Osteoblast (primary cell): ENCODE results near the gene TBCD. TPM values are rescaled to one million over a fixed set of nuclear protein-coding genes. Genes with fewer than 3 reads are reported as not detected.

Experiments
- DNase-seq: peaks from one replicate; pipeline ENCODE4 v3.0.0; 2011; ENCODE audit warnings: low spot score, mixed read lengths; ENCODE audit not compliant: insufficient read length; ENCODE audit errors: missing footprints
- H2AFZ ChIP-seq: 2 replicates; pipeline ENCODE4 v1.6.0; 2011; ENCODE audit warnings: mild to moderate bottlenecking, low read length
- H3K27ac ChIP-seq: 2 replicates; pipeline ENCODE4 v1.5.1; 2011; ENCODE audit warnings: mild to moderate bottlenecking, low read depth, low read length, moderate library complexity
- H3K27me3 ChIP-seq: 2 replicates; pipeline ENCODE4 v1.6.0; 2012; ENCODE audit warnings: mild to moderate bottlenecking, control low read depth, inconsistent platforms, low read length, moderate library complexity; ENCODE audit not compliant: insufficient read depth
- H3K36me3 ChIP-seq: 2 replicates; pipeline ENCODE4 v1.5.1; 2011; ENCODE audit warnings: mild to moderate bottlenecking, low read length, control low read depth, moderate library complexity; ENCODE audit not compliant: insufficient read depth
- H3K4me1 ChIP-seq: 2 replicates; pipeline ENCODE4 v1.5.1; 2011; ENCODE audit warnings: mild to moderate bottlenecking, low read length, control low read depth, moderate library complexity; ENCODE audit not compliant: insufficient read depth
- H3K4me2 ChIP-seq: 2 replicates; pipeline ENCODE4 v1.6.0; 2011; ENCODE audit warnings: mild to moderate bottlenecking, low read length; ENCODE audit not compliant: insufficient read depth
- H3K4me3 ChIP-seq: fragments of 200-600 bp; sonication (generic); 3 replicates; pipeline ENCODE4 v1.5.1; 2012; ENCODE audit warnings: mild to moderate bottlenecking, low read length, inconsistent platforms; ENCODE audit not compliant: insufficient read depth
- H3K79me2 ChIP-seq: 2 replicates; pipeline ENCODE4 v1.6.0; 2012; ENCODE audit warnings: mild to moderate bottlenecking, low read length, control low read depth, inconsistent platforms; ENCODE audit not compliant: insufficient read depth
- H3K9me3 ChIP-seq: 2 replicates; pipeline ENCODE4 v1.5.1; 2011; ENCODE audit warnings: low read depth, low read length, control low read depth
- H4K20me1 ChIP-seq: 2 replicates; pipeline ENCODE4 v1.6.0; 2012; ENCODE audit warnings: mild to moderate bottlenecking, low read length, control low read depth; ENCODE audit not compliant: insufficient read depth
- total RNA-seq: library from RNA; depleted of rRNA; stranded (reverse); fragments of >200 nt; gene quantifications from 2 replicates; pipeline ENCODE4 v1.2.3, GENCODE V29; 2012
- TF ChIP-seq, protein P1 (sequence below): IDR thresholded peaks from 2 replicates; pipeline ENCODE4 v1.5.1; 2011; ENCODE audit warnings: mild to moderate bottlenecking, low read depth, low read length, moderate library complexity; ENCODE audit errors: extremely low read depth

The TBCD gene
- total RNA-seq, 1 donor, result 29.0 TPM

DNA sequence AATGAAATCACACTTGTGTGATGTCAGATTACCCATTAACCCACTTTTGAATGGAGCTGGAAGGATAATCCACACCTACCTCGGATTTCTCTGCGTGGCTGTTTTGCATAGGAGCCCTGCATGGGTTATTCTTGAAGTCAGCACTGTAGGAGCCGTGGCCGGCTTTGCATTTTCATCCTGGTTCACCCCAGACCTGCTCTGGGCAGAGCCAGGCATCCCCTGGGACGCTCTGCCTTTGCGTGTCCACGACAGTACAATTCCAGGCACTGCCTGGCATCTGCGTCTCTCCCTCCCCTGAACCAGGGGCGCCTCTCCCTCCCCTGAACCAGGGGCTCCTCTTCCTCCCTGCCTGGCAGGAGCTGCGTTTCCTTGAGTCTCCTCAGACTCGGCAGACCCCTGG, 117.7 kb downstream of the TBCD start:
- Histone ChIP-seq H2AFZ (no peak overlapping the region), H3K27me3 (no peaks in the 10 kb centered on the region), H3K9me3 (no peaks in the 10 kb centered on the region), H3K4me3 (no peak overlapping the region), H3K4me1 (peaks cover 10% of the 10 kb centered on the region), H3K27ac (no peak overlapping the region), H3K36me3 (peaks cover 11% of the 10 kb centered on the region), H3K79me2 (peaks cover 27% of the 10 kb centered on the region), H3K4me2 (no peak overlapping the region), H4K20me1 (no peaks in the 10 kb centered on the region)
- DNase-seq, result no peak
- TF ChIP-seq, protein P1, sequence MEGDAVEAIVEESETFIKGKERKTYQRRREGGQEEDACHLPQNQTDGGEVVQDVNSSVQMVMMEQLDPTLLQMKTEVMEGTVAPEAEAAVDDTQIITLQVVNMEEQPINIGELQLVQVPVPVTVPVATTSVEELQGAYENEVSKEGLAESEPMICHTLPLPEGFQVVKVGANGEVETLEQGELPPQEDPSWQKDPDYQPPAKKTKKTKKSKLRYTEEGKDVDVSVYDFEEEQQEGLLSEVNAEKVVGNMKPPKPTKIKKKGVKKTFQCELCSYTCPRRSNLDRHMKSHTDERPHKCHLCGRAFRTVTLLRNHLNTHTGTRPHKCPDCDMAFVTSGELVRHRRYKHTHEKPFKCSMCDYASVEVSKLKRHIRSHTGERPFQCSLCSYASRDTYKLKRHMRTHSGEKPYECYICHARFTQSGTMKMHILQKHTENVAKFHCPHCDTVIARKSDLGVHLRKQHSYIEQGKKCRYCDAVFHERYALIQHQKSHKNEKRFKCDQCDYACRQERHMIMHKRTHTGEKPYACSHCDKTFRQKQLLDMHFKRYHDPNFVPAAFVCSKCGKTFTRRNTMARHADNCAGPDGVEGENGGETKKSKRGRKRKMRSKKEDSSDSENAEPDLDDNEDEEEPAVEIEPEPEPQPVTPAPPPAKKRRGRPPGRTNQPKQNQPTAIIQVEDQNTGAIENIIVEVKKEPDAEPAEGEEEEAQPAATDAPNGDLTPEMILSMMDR, result no peak

DNA sequence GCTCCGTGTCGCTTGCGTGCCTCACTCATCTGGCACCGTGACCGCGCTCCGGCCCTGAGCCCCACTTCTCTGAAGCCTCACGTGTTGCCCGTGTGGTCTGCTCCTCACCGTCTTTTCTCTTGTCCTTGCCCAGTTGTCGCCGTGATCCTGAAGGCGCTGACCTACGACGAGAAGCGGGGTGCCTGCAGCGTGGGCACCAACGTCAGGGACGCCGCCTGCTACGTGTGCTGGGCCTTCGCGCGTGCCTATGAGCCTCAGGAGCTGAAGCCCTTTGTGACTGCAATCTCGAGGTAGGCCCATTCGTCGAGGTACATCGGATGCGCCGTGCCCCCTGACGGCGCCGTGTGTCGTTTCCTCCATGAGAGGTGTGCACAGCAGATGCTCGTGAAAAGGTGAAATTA, 118.2 kb downstream of the TBCD start:
- DNase-seq, result no peak
- TF ChIP-seq, protein P1, result no peak
- H2AFZ ChIP-seq, result no peak overlapping the region
- no peaks in the 10 kb centered on the region for H3K9me3 ChIP-seq
- H3K79me2 ChIP-seq, result peaks cover 26% of the 10 kb centered on the region
- H3K27me3 ChIP-seq, result no peaks in the 10 kb centered on the region
- H4K20me1 ChIP-seq, result no peaks in the 10 kb centered on the region
- no peak overlapping the region for H3K4me2 ChIP-seq
- no peak overlapping the region for H3K4me3 ChIP-seq
- peaks cover 11% of the 10 kb centered on the region for H3K36me3 ChIP-seq
- peaks cover 9% of the 10 kb centered on the region for H3K4me1 ChIP-seq
- H3K27ac ChIP-seq, result no peak overlapping the region

DNA sequence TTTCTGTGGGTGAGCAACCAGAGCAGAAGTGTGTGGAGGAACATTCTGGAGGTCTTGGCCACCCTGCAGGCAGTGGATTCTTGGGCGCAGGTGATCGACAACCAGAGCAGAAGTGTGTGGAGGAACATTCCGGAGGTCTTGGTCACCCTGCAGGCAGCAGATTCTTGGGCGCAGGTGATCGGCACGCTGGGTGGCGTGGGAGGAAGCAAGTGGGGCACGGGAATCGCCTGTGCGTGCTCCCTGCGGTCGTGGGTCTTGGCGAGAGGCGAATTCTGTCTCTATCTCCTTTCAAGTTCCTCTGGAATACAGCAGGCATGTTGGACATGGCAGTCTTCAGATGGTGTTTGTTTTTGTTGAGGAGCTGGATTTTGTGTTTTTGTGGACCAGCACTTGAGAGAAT, 118.7 kb downstream of the TBCD start:
- TF ChIP-seq, protein P1, result no peak
- no peaks in the 10 kb centered on the region for H4K20me1 ChIP-seq
- no peak for DNase-seq
- H3K4me3 ChIP-seq, result no peak overlapping the region
- no peak overlapping the region for H2AFZ ChIP-seq
- H3K4me1 ChIP-seq, result peaks cover 9% of the 10 kb centered on the region
- H3K36me3 ChIP-seq, result peaks cover 11% of the 10 kb centered on the region
- H3K79me2 ChIP-seq, result peaks cover 21% of the 10 kb centered on the region
- no peaks in the 10 kb centered on the region for H3K9me3 ChIP-seq
- no peak overlapping the region for H3K4me2 ChIP-seq
- no peaks in the 10 kb centered on the region for H3K27me3 ChIP-seq
- no peak overlapping the region for H3K27ac ChIP-seq

DNA sequence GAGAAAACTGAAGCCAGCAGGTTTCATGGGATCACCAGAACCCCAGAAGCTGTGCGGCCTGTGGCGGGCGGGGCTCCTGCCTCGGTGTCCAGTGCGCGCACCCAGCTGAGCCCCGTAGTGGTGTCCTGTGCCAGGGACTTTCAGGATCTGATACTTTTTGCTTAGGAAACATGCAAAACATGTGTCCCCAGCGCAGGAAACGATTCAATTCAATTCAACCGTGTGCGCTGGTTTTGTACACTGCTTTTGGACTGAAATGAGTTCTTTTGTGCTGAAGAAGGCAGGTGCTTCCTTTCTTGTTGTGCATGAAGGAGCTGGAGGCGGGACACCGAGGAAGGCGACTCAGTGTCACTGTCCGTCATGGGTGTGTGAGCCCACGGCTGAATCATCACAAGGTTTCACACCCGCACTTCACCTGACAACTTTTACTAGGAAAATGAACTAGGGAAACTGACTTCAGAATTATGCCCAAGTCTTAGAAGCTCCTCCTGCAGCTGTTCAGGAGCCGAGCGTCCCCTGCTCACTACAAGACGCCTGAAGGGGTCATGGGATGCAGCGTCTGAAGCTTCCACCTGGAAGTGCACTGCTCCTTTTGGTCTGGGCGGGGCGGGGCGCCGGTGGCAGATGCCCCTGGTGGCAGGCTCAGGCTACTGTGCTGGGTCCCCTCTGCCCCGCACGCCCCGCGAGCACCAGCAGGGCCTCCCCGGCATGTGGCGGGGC, 119.4 kb downstream of the TBCD start:
- H3K79me2 ChIP-seq, result peaks cover 16% of the 10 kb centered on the region
- H3K27me3 ChIP-seq, result no peaks in the 10 kb centered on the region
- no peak for DNase-seq
- TF ChIP-seq, protein P1, result no peak
- no peaks in the 10 kb centered on the region for H3K9me3 ChIP-seq
- H3K4me3 ChIP-seq, result no peak overlapping the region
- peaks cover 11% of the 10 kb centered on the region for H3K36me3 ChIP-seq
- no peak overlapping the region for H3K4me2 ChIP-seq
- no peaks in the 10 kb centered on the region for H4K20me1 ChIP-seq
- no peak overlapping the region for H3K27ac ChIP-seq
- H2AFZ ChIP-seq, result no peak overlapping the region
- peaks cover 12% of the 10 kb centered on the region for H3K4me1 ChIP-seq
